Measurements from ENCODE around the gene ERICH6. TPM values are rescaled to one million over a fixed set of nuclear protein-coding genes. Genes with fewer than 3 reads are reported as not detected.

The ERICH6 gene
- total RNA-seq, result under 1 TPM in 1 of 2 donors, not detected in 1; 0.39 TPM
- long read RNA-seq, result 0 reads

DNA sequence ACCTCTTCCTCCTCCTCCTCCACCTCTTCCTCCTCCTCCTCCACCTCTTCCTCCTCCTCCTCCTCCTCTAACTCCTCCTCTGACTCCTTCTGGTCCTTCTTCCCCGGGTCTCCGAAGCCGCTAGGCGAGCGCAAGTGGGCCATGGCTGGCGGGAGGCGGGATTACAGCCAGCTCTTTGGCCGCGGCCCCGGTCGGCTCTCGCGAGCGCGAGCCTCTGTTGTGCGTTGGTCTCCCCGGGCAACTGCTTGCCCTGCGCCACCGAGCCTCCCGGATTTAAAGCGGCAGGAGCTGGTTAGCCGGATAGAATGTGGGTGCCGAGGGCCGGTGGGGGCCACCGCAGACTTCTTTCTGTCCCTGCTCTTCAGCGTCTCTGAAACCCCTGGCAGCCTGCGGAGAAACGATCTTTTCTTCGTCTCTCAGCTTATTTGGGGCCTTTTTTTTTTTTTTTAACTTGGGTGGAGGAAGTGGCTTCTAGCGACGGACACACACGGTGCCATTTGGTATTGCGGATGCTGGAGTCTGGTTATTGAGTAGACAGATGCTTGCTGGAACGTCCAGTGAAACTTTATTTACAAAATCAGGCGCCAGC lies at the start of gene ERICH6:
ERICH6 (minus strand) TSS at position 165 of the 589 bp plus-strand sequence; CDS start at position 143, 22 bp downstream.
- peak; percentile 99 for ATAC-seq
- intact Hi-C loops (cut with DNase I), result no loop called here
- DNase-seq, result peak; percentile 94

DNA sequence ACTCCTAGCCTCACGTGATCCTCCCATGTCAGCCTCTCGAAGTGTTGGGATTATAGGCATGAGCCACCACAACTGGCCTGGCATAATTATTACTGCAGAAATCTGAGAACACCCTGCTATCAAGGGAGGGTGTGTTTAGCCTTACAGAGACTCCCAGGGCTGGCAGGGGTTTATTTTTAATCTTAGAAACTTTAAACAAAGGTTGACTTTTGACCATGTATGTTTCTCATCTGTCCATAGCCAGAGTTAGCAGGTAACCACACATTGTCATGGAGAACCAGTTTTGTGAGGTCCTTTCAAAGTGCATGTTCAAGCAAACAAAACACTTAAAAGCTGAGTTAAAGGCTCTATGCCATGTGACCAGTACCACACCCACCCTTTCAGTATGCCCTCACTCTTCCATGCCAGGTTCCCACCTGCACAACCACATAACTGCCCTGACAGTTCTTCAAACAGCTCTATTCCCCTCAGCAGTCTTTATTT lies 48.1 kb upstream of the ERICH6 start:
- DNase-seq (no peak), ATAC-seq (peak; percentile 54 to 71)
- intact Hi-C loops (cut with DNase I), result no loop called here

DNA sequence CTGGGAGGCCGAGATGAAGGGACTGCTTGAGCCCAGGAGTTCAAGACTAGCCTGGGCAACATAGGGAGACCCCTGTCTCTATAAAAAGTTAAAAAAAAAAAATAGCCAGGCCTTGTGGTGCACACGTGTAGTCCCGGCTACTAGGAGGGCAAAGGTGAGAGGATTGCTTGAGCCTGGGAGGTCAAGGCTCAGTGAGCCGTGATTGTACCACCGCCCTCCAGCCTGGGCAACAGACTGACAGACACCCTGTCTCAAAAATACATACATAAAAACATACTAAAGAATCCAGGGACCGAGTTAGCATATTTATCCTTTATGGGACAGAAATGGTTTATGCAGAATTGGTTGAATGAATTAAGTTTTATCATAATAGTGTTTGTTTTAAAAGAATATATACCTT lies 45.5 kb upstream of the ERICH6 start:
- ATAC-seq (no peak), DNase-seq (no peak)
- intact Hi-C loops (cut with DNase I), result no loop called here

DNA sequence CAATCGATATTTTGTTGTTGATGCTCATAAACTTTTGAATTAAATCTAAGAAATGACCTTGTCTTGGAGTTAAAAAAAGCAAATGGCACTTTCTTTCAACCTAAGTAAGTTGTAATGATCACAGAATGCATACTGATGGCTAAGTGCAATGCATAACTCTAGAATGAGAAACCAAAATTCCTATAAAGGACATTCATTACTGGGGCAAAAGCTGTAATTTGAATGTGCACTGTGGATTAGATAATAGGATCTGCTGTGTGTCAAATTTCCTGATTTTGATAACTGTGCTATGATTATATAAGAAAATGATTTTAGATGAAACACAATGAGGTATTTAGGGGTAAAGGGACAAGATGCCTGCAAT lies 44.9 kb upstream of the ERICH6 start:
- intact Hi-C loops (cut with DNase I), result no loop called here
- ATAC-seq, result no peak

DNA sequence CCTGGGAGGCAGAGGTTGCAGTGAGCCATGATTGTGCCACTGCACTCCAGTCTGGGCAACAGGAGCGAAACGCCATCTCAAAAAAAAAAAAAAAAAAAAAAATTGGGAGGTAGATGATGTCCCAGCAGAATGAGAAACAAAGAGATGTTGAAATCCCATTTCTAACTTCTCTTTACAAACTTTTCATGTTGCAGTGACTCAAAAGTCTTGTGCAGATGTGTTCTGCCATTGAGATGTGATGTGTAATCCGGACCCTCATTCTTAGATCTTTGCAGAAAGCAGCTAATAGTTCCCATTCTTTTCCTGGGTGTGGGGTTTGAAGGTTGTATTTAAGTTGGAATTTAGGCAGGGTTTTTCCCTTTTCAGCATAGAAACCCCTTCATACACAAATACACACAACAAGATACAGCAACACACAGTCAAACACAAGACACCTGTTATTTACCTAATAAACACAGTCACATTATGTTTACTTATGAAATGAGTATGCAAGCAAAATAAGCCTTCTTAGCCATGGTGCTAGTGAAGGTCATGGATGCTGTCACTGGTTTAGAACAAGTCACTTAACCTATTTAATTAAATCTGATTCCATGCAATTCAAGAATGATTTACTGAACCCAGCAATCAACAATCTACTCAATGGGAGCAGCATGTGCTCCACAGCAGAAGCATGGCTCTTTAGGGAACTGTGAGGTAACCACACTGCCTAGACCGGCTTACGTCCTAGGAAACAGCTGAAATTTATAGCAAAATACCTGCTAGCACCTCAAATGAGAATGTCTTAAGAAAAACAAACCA lies 44.4 kb upstream of the ERICH6 start:
- intact Hi-C loops (cut with DNase I), result no loop called here
- no peak for ATAC-seq

More for the DNA sequence above, 44.9 kb upstream of the ERICH6 start:
- no peak for DNase-seq

DNA sequence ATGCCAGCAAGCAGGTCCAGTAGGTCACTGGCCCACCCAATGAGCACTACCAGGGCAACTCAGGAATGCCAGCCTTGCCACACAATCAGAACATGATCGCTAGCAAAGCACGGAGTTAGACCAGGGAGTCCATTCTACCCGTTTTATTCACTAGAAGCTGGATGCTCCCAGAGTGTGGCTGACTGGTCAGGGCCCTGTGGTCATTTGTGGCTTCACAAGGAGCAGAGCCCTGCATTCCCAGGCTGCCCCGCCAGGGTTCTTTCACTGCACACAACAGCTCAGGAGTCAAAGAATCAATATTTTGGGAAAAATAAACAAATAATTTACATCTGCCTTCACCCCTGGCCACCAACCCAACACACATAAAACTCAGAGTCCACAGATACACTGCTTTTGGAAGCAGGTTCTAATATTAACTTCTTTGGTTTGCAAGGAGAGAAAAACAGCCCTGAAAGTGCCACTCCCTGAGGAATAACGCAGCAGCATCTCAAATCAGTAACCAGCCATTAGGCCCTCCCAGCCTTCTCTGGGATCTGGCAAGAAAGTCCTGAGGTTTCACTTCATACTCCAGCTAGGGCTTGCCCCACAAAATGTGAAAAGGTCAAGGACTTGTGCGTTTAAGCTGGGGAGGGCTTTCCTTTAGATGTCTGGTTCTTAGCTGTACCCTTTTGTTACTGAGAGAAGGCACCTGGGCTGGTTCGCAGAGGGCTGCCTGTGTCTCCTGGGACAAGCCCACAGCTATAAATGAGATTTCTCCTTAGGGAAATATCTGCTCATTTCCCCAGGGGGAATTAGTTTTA lies 43.3 kb upstream of the ERICH6 start:
- DNase-seq (no peak), ATAC-seq (no peak)
- intact Hi-C loops (cut with DNase I), result no loop called here

More for the DNA sequence above, 44.4 kb upstream of the ERICH6 start:
- no peak for DNase-seq

DNA sequence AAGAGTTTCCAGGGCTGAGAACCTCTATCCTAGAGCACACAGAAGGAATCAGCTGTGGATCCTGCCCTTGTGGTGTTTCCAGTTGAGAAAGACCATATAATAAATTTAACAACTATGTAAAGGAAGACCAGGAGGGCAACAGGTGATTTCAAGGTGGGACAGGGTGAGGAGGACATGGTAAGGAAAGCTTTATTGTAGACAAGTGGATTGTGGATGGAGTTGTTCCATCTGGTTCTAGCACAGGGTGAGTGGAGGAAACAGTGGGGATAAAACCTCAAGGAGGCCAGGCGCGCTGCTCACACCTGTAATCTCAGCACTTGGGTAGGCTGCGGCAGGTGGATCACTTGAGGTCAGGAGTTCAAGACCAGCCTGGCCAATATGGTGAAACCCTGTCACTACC lies 42.1 kb upstream of the ERICH6 start:
- ATAC-seq (no peak), DNase-seq (no peak)
- intact Hi-C loops (cut with DNase I), result no loop called here

DNA sequence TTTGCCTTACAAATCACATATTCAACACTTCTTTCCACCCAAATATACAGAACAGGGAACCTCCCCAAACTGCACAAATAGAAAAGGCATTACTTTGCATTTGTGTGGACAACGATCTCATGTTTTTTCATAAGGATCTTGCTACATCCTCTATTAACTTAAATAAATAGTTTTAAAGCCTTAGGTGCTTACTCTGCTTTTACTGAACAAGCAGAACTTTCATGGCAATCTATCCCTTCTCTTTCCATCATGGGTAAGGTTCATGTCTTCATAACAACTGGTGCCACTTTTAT lies 41.1 kb upstream of the ERICH6 start:
- DNase-seq (no peak), ATAC-seq (no peak)
- intact Hi-C loops (cut with DNase I), result no loop called here

DNA sequence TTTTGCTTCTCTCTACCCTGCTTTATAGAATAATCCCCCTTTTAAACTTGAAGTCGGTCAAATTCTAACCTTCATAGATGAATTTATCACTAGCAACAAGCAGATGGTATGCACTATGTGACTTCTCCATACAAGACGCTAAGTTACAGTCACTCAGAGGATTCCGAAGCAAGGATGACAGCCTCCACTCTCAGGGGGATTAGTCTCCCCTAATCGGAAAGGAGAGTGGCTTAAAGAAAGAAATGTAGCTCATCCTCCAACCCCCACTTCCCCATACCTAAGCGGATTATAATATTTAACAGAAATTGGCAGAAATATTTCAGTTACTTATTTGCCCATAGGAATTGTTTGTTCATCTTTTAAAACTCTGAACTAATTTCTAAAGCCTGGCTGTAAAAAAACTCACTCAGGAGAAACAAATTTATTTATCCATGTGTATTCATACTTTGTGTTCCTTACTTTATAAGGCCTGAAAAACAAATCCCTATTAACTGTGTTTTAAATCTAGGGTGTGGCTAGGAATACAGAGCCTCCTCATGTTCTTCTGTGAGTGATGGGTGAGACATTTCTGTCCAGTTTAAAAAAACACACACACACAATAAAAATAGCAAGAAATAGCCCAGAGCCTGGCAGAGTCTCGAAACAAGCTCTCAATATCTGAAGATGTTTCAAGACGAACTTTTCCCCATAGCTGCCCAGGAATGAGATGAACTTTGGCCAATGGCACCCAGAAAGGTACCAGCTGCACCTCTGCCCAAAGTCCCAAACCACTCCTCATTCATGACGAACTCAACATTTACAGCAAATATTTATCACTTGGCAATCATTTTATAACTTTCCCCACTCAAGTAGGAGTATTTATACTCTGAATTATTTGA lies 40.6 kb upstream of the ERICH6 start:
- DNase-seq (no peak), ATAC-seq (peak in 1 of 2 donors; percentile 17)
- intact Hi-C loops (cut with DNase I), result no loop called here

DNA sequence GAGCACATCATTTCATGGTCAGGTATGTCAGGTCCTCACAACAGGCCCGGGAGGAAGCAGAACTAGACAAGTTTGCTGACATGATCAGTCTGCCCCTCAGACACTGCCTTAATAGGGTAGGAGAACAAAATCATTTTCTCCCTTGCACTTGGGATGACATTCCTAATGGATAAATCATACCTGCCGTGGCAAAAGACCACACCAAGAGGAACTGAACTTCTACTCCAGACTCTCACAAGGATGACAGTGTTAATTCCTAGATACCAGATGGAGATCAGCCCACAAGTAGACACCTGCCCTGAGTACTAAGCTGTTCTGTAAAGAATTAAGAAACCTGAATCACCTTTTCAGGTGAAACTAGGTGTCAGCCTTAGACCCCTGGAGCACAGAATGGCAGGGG lies 39.8 kb upstream of the ERICH6 start:
- intact Hi-C loops (cut with DNase I), result no loop called here
- no peak for DNase-seq

DNA sequence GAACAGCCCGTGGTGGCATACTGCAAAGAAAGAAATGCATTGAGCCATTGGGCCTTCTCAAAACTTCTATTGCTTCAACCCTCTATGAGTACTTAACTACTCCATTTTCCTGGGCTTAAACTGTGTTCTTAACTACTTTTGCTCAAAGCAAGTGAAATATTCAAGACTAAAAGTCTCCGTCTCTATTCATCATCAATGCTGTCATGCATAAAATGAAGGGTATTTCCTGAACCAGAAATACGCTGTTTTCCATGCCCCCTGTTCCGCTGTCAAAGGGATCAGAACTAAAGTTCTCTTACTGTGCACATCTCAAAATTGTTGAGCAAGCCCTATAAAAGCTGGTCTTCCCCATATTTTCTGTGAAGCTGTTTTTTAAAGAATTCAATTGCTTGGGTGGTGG lies 39.0 kb upstream of the ERICH6 start:
- ATAC-seq (no peak), DNase-seq (no peak)
- intact Hi-C loops (cut with DNase I), result no loop called here

More for the DNA sequence above, 39.8 kb upstream of the ERICH6 start:
- ATAC-seq, result peak in 1 of 2 donors; percentile 21

DNA sequence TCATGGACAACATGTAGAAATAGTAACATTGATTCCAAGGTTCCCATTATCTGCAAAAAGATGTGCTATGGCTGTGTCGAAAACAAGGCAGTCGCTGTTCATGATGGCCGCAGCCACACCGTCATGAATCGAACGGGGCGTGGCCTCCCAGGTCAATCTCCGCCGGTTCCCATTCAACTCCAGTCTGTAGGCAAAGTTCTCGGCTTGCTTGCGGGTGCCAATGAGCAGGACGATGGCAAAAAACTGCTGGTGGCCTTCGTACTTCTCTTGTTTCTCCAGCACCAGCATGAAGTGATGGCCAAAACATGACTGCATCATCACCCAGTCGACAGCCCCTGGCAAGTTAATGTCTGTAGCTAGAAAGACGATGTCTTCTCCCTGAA lies 38.4 kb upstream of the ERICH6 start:
- no peak for DNase-seq
- intact Hi-C loops (cut with DNase I), result no loop called here
- ATAC-seq, result no peak

DNA sequence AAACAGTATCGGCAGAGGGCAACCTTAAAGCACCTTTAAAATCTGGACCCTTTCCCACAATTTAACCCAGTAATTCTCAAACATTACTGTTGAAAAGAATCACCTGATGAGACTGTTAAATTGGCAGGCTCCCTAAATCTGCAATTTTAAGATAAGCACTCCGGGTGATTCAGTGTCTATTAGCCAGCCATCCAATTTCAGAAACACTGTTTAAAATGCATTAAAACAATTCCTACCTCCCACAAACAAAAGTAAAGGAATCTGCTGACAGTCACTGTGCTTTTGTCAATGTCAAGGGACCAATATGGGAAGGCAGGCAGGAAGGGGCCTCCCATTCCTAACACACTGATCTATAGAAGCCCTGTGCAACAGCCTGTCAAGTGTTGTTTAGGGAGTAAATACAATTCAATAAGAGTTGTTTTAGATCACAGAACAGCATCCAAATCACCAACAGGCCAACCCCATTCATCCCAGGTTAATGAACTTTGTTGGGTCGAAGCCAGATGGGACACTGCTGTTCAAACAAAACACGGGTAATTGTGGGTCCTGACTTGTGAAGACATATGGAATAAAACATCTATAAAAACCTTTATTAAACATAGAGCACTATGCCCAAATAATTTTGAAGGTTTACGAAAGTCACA lies 37.9 kb upstream of the ERICH6 start:
- ATAC-seq (no peak), DNase-seq (no peak)
- intact Hi-C loops (cut with DNase I), result no loop called here

DNA sequence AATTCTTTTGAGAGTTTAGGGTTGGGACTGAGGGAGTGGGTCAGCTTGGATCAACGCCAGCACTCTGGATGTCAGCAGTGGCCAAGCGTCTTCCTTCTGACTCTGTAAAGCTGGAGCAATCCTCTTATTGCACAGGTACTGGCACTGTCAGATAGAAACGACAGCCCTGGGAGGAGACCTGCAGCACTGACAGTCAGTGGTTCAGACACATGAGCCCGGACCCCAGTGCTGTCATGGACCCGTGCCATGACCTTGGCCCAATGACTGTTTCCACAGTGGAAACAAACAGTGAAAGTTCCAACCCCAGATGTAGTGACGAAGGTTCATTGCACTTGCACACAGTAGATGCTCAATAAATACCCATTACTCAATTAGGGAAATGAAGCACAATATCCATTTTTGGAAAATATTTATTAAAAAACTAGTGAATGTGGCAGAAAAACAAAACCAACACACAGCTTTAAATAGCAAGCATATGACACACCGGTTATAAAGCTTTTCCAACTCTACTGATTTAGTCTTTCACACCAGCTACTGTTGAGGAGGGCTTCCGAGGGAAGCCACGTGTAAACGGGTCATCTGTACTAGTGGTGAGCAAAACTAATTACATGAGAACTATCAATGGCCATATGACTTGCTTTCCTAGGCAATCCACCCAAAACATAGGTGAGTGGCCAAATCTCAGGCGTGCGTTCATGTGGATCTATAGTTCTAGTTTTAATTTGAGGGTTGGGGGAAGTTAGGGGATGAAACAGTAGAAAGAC lies 37.2 kb upstream of the ERICH6 start:
- no peak for DNase-seq
- intact Hi-C loops (cut with DNase I), result no loop called here
- peak in 1 of 2 donors; percentile 36 for ATAC-seq

DNA sequence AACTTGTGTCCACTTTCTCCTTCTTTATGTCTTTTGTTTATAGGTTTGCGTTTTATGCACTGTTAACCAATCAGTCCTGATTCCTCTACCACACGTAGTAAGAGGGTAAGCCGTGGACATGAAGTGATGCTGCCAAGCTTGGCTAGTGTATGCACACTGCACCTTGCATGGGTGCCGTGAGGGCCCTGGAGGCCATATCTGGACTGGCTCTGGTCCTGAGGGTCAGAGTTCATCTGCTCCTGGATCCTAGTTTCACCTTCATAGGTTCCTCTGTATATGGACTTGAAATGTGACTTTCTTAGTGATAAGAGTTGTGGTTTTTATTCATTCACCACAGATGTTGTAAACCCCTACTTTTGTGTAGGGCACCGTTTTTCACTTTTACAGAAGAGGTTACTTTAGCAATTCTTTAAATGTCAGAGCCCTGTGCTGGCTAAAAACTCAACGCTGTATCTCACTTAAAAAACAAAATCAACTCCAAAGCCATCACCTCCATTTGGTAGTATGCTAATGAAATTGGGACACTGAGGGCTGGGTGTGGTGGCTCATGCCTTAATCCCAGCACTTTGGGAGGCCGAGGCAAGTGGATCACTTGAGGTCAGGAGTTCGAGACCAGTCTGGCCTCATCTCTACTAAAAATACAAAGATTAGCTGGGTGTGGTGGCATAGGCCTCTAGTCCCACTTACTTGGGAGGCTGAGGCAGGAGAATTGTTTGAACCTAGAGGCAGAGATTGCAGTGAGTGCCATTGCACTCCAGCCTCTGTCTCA lies 36.3 kb upstream of the ERICH6 start:
- DNase-seq, result no peak
- ATAC-seq, result no peak
- intact Hi-C loops (cut with DNase I), result no loop called here

DNA sequence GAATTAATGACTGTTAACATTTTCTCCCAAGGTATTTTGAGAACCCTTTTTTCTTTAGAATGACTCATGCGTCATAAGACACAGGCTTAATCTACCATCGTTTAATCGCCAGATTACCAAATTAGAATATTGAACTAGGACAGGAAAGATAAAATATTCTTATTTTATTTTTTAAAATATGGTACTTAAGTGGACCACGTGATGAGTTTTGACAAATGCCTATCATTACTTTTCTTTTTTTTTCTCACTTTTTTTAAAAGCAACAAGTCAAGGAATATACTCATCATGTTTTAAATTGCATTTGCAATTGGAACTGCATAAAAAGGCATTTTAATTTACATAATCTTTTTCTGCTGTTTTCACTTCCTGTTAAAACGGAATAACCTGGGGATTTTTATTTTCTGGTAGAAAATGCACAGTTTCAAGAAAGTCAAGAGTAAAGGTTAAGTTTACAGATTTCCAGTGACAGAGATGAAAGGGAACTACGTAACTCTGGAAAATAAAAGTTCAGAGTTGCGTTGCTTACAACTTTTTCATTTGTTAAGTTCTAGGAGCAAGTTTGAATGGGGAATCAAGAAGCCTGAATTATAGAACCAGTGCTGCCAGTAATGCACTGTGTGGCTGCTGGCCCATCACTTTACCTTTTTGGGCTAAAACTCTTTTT lies 35.6 kb upstream of the ERICH6 start:
- intact Hi-C loops (cut with DNase I), result no loop called here
- ATAC-seq (no peak), DNase-seq (no peak)

DNA sequence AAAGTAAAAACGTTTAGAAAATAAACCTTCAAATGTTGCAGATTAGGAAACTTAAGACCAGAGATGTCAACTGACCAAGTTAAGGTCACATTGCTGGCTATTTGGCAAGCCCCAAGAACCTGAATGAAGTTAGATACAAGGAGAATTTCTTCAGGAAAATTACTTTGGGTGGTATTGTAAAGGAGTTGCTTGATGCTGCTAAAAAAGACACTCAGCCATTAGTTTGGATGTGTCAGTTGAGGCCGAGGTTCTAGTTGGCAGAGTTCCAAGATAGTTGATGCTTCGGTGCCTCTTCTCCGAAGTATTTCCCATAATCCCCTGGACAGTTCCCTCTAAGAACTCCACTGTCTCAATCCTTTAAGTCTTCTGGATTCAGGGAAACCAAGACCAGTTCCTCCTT lies 35.0 kb upstream of the ERICH6 start:
- intact Hi-C loops (cut with DNase I), result no loop called here
- no peak for DNase-seq

More for the DNA sequence above, 35.0 kb upstream of the ERICH6 start:
- no peak for ATAC-seq

All from left cardiac atrium (tissue), 4 donors.